K562 (cell line): ENCODE measurements around the gene CLDND2. TPM values are rescaled to one million over a fixed set of nuclear protein-coding genes. Genes with fewer than 3 reads are reported as not detected.

Experiments
- ATF1 ChIP-seq, 2 experiments: fragments of 450-650 bp in 1 of 2; IDR thresholded peaks; 2 replicates each; pipeline ENCODE4 v1.6.1; 2016; ENCODE audit warnings: missing compliant biosample characterization in 1 of 2, missing genetic modification characterization in 1 of 2
- ATF4 ChIP-seq: fragments of 450-650 bp; formaldehyde crosslinking; IDR thresholded peaks from 2 replicates; pipeline ENCODE4 v1.4.0; 2022; ENCODE audit warnings: mild to moderate bottlenecking, moderate library complexity
- CCAR2 ChIP-seq: fragments of 200-400 bp; formaldehyde crosslinking; IDR thresholded peaks from 2 replicates; pipeline ENCODE4 v1.6.1; 2017; ENCODE audit warnings: mild to moderate bottlenecking, low read depth, low read length
- CREM ChIP-seq: IDR thresholded peaks from 2 replicates; pipeline ENCODE4 v1.6.1; 2014; ENCODE audit warnings: antibody characterized with exemption, low read depth
- IFI16 ChIP-seq: fragments of 250-450 bp; sonication (Bioruptor Pico); IDR thresholded peaks from 2 replicates; pipeline ENCODE4 v2.1.2; 2022; ENCODE audit warnings: mild to moderate bottlenecking, inconsistent platforms
- IRF1 ChIP-seq: sonication (generic); formaldehyde crosslinking; IDR thresholded peaks from 2 replicates; pipeline ENCODE4 v1.8.0; 2022; ENCODE audit warnings: missing genetic modification reagents, mild to moderate bottlenecking, borderline replicate concordance
- KLF10 ChIP-seq: fragments of 250-450 bp; sonication (Bioruptor Pico); IDR thresholded peaks from 2 replicates; pipeline ENCODE4 v1.6.1; 2021; ENCODE audit warnings: matching md5 sums
- LCOR ChIP-seq: sonication (generic); formaldehyde crosslinking; IDR thresholded peaks from 2 replicates; pipeline ENCODE4 v1.8.0; 2022; ENCODE audit warnings: mild to moderate bottlenecking, missing genetic modification reagents
- MITF ChIP-seq: IDR thresholded peaks from 2 replicates; pipeline ENCODE4 v1.6.1; 2014; ENCODE audit warnings: antibody characterized with exemption
- NCOA1 ChIP-seq: fragments of 450-650 bp; IDR thresholded peaks from 2 replicates; pipeline ENCODE4 v1.6.1; 2016; ENCODE audit warnings: low read depth
- NR3C1 ChIP-seq: sonication (generic); formaldehyde crosslinking; IDR thresholded peaks from 2 replicates; pipeline ENCODE4 v1.8.1; 2022; ENCODE audit warnings: missing genetic modification reagents
- PHB2 ChIP-seq: fragments of 450-650 bp; IDR thresholded peaks from 2 replicates; pipeline ENCODE4 v1.6.1; 2017; ENCODE audit warnings: low read depth
- PHF20 ChIP-seq: fragments of 450-650 bp; IDR thresholded peaks from 2 replicates; pipeline ENCODE4 v1.6.1; 2018; ENCODE audit not compliant: partially characterized antibody
- RBM17 ChIP-seq: fragments of 200-400 bp; formaldehyde crosslinking; IDR thresholded peaks from 2 replicates; pipeline ENCODE4 v1.6.1; 2017; ENCODE audit warnings: low read depth, mild to moderate bottlenecking, low read length, borderline replicate concordance
- SIRT6 ChIP-seq: IDR thresholded peaks from one replicate; pipeline ENCODE4 v1.6.1; 2012; ENCODE audit warnings: low read depth, mild to moderate bottlenecking, control low read depth, inconsistent platforms, low read length, moderate library complexity
- SRSF3 ChIP-seq: fragments of 200-400 bp; formaldehyde crosslinking; IDR thresholded peaks from 2 replicates; pipeline ENCODE4 v1.6.1; 2016; ENCODE audit warnings: mild to moderate bottlenecking, low read length, moderate library complexity; ENCODE audit not compliant: insufficient read depth
- TOE1 ChIP-seq, 2 experiments: fragments of 450-650 bp in 1 of 2; sonication (generic) in 1 of 2; formaldehyde crosslinking in 1 of 2; IDR thresholded peaks; 2 replicates each; pipeline versions ENCODE4 v1.7.1 to v1.8.0; 2016 to 2022; ENCODE audit warnings: borderline replicate concordance in 2 of 2, mild to moderate bottlenecking in 2 of 2, antibody characterized with exemption in 1 of 2, inconsistent platforms in 1 of 2, low read depth in 1 of 2, missing genetic modification reagents in 1 of 2, moderate library complexity in 1 of 2
- U2AF2 ChIP-seq: fragments of 200-400 bp; formaldehyde crosslinking; optimal IDR thresholded peaks from 2 replicates; pipeline ENCODE3; 2017; ENCODE audit warnings: low read depth, mild to moderate bottlenecking, low read length
- UBTF ChIP-seq, 2 experiments: IDR thresholded peaks; 2 replicates each; pipeline ENCODE4 v1.6.1; 2012; ENCODE audit warnings: improper control_type of control experiment in 2 of 2, low read depth in 2 of 2, low read length in 2 of 2, borderline replicate concordance in 1 of 2
- WHSC1 ChIP-seq: IDR thresholded peaks from one replicate; pipeline ENCODE4 v1.6.1; 2012; ENCODE audit warnings: low read length, control low read depth, inconsistent platforms
- ZBED1 ChIP-seq: IDR thresholded peaks from 2 replicates; pipeline ENCODE4 v1.6.1; 2014
- ZFP1 ChIP-seq: fragments of 450-650 bp; formaldehyde crosslinking; IDR thresholded peaks from 2 replicates; pipeline ENCODE4 v1.4.0; 2020; ENCODE audit warnings: mild to moderate bottlenecking, mixed read lengths
- ZNF780A ChIP-seq: fragments of 250-450 bp; sonication (Bioruptor Pico); IDR thresholded peaks from 2 replicates; pipeline ENCODE4 v1.5.0; 2021; ENCODE audit warnings: mild to moderate bottlenecking
- polyA plus RNA-seq, 8 experiments: library from polyadenylated mRNA; depleted of rRNA in 4 of 8; stranded (reverse) in 5 of 8; unstranded in 3 of 8; fragments of >200 nt; fragmentation: Nextera tagmentation in 2 of 8; fragmentation: Illumina TruSeq in 1 of 8; extraction: Ambion mirVana in 2 of 8; extraction: Trizol in 1 of 8; gene quantifications; 2 replicates each; pipeline versions ENCODE4 v1.2.1 to v1.2.3, GENCODE V29; 2011 to 2014; ENCODE audit warnings: inconsistent platforms in 1 of 8, missing spikeins in 1 of 8
- total RNA-seq, 7 experiments: library from RNA; depleted of rRNA in 6 of 7; stranded (reverse); fragments of >200 nt in 6 of 7; fragmentation: Illumina TruSeq in 2 of 7; extraction: Trizol in 2 of 7; gene quantifications; 2 replicates each; pipeline versions ENCODE4 v1.2.1 to v1.2.3, GENCODE V29; 2011 to 2021; ENCODE audit warnings: low replicate concordance in 1 of 7

Gene CLDND2
- total and polyA plus RNA-seq, 9 of the 15 experiments (the other 6 are each of a cell fraction or from before 2014, with no cell fraction given), result 0.45 to 4.0 (median 1.2) TPM; not detected in 3

- TF ChIP-seq KLF10 (CRISPR knock-in tag), result no peak
- peak; percentile 30; the same call in 1 of the 2 replicates for TF ChIP-seq TOE1 (IDR thresholded peaks at IDR 0.05; ENCODE audit: borderline replicate concordance)
- TF ChIP-seq TOE1 (CRISPR knock-in tag; IDR thresholded peaks at IDR 0.05; ENCODE audit: borderline replicate concordance, low read depth), result no peak
- TF ChIP-seq PHB2, result peak; percentile 68; the same call in 1 of the 2 replicates
- no peak for TF ChIP-seq PHF20
- TF ChIP-seq UBTF (IDR thresholded peaks at IDR 0.05; ENCODE audit: borderline replicate concordance in 1 of 2, low read depth in 2 of 2, low read length in 2 of 2), result peak in 1 of 2 experiments; percentile 45; a peak in 1 of 4 replicates
- no peak for TF ChIP-seq SIRT6
- no peak for TF ChIP-seq ZNF780A (CRISPR knock-in tag)
- TF ChIP-seq SRSF3, result no peak
- TF ChIP-seq CREM, result peak; percentile 23; the same call in 1 of the 2 replicates
- no peak for TF ChIP-seq ZBED1
- TF ChIP-seq ATF1 (CRISPR knock-in tag; IDR thresholded peaks at IDR 0.05), result no peak
- TF ChIP-seq ATF1 (tag; IDR thresholded peaks at IDR 0.05), result no peak
- TF ChIP-seq WHSC1, result no peak
- TF ChIP-seq U2AF2, result no peak
- TF ChIP-seq ZFP1, result no peak
- TF ChIP-seq CCAR2, result no peak
- TF ChIP-seq ATF4 (CRISPR knock-in tag), result no peak
- TF ChIP-seq RBM17, result no peak
- 0 out of 2 replicates have a peak, but pooled peaks have one; percentile 23 for TF ChIP-seq MITF
- TF ChIP-seq LCOR (CRISPR knock-in tag), result no peak
- TF ChIP-seq IRF1 (CRISPR knock-in tag), result no peak
- peak; percentile 51; the same call in 1 of the 2 replicates for TF ChIP-seq NCOA1
- TF ChIP-seq NR3C1 (CRISPR knock-in tag), result no peak
- TF ChIP-seq IFI16, result no peak
Measured at GRCh38 chr19:51366389-51367254, 2.2 kb downstream of the CLDND2 start (continued).
